Esophagus squamous epithelium (tissue), 4 donors: ENCODE measurements around the gene BMP7.

ENCODE experiments used
- CTCF ChIP-seq, 6 experiments: fragments of 450-650 bp in 4 of 6; fragments of 200-600 bp in 2 of 6; sonication (generic) in 2 of 6; IDR thresholded peaks; one replicate each; pipeline ENCODE4 v1.5.1; 2016 to 2019; ENCODE audit warnings: antibody characterized with exemption in 6 of 6, mild to moderate bottlenecking in 4 of 6, moderate library complexity in 4 of 6
- POLR2A ChIP-seq, 4 donors: fragments of 450-650 bp; IDR thresholded peaks; one replicate each; pipeline ENCODE4 v1.6.1; 2017; ENCODE audit warnings: antibody characterized with exemption in 4 of 4, mild to moderate bottlenecking in 4 of 4, moderate library complexity in 3 of 4

DNA sequence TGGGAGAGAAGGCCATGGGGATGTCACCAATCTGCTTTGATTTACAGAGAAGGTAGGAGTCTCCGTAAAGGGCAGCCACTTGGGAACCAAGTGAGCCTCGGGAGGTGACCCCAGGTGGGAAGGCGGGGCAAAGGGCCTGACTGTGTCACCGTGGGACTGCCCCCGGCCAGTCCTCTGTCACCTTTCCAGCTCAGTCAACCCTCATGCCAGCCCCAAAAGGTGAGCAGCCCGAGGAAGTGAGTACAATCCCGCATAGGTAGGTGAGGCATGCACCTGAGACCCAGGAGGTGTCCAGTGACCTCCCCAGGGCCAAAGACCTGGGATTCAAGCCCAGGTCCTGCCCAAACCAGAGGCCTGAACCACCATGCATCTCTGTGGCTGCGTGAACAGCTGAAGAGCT is 36.2 kb downstream of the BMP7 start:
- TF ChIP-seq CTCF (IDR thresholded peaks at IDR 0.05), result no peak
- no peak for TF ChIP-seq POLR2A (IDR thresholded peaks at IDR 0.05)
